Body of pancreas (tissue), 4 donors: ENCODE measurements around the gene NFIA.

ENCODE experiments used
- POLR2A ChIP-seq, 3 donors: fragments of 450-650 bp; IDR thresholded peaks; one replicate each; pipeline ENCODE4 v1.6.1; 2016; ENCODE audit warnings: antibody characterized with exemption in 3 of 3, mild to moderate bottlenecking in 2 of 3
- TF ChIP-seq, protein P1 (sequence below), 7 experiments: fragments of 450-650 bp in 4 of 7; fragments of 200-600 bp in 3 of 7; sonication (generic) in 3 of 7; IDR thresholded peaks; one replicate each; pipeline ENCODE4 v1.5.1; 2016 to 2019; ENCODE audit warnings: antibody characterized with exemption in 7 of 7

DNA sequence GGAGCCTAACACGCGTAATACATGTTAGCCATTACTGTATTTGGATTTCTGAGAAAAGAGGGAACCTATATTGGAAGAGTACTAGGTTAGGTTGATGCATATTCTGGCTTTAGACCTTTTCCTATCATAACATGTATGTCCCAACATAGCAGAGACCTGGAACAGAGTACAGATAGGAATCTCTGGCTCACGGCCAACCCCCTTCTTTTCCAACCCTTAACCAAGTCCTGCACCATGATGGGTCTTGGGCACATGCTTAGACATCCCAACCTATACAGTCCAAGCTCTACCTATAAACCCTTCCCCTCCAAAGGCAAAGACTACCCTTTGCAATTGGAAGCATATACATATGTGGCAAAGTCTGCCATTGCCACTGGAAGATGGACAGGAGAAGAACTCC, 414.7 kb downstream of the NFIA start:
- TF ChIP-seq, protein P1, sequence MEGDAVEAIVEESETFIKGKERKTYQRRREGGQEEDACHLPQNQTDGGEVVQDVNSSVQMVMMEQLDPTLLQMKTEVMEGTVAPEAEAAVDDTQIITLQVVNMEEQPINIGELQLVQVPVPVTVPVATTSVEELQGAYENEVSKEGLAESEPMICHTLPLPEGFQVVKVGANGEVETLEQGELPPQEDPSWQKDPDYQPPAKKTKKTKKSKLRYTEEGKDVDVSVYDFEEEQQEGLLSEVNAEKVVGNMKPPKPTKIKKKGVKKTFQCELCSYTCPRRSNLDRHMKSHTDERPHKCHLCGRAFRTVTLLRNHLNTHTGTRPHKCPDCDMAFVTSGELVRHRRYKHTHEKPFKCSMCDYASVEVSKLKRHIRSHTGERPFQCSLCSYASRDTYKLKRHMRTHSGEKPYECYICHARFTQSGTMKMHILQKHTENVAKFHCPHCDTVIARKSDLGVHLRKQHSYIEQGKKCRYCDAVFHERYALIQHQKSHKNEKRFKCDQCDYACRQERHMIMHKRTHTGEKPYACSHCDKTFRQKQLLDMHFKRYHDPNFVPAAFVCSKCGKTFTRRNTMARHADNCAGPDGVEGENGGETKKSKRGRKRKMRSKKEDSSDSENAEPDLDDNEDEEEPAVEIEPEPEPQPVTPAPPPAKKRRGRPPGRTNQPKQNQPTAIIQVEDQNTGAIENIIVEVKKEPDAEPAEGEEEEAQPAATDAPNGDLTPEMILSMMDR (IDR thresholded peaks at IDR 0.05): no peak
- TF ChIP-seq POLR2A (IDR thresholded peaks at IDR 0.05): no peak
